HCT116 (cell line): Measurements from ENCODE around the gene CDC14A. TPM values are rescaled to one million over a fixed set of nuclear protein-coding genes. Genes with fewer than 3 reads are reported as not detected.

ENCODE experiments used
- ATAC-seq: fragments of 200-7000 bp; cut with Tn5 transposase; 2 replicates; pipeline ENCODE4 v1.9.1; 2020; ENCODE audit warnings: mild to moderate bottlenecking, moderate library complexity
- BruUV-seq: library from RNA; stranded (reverse); fragments of 400-500 nt; replicated peaks from 2 replicates; lab custom pipeline; 2021; lab: Mats Ljungman, UMichigan
- CTCF ChIA-PET: fragments of 300-600 bp; sonication (Branson Sonifier 250); formaldehyde crosslinking; loops from one replicate; lab custom pipeline; 2021; ENCODE audit warnings: antibody characterized with exemption; lab: Charles Lee
- POLR2A ChIA-PET: fragments of 300-600, 350-600 bp; sonication (Branson Sonifier 250); formaldehyde crosslinking; loops from one replicate; lab custom pipeline; 2021; ENCODE audit warnings: antibody characterized with exemption; lab: Charles Lee
- RAD21 ChIA-PET, 2 experiments: fragments of 300-600 bp; sonication (Branson Sonifier 250); formaldehyde crosslinking; loops; one replicate each; lab custom pipeline; 2023; ENCODE audit warnings: low total read pairs in 2 of 2; ENCODE audit not compliant: uncharacterized antibody in 2 of 2, unreplicated experiment in 2 of 2, low non-redundant PET in 1 of 2; lab: Charles Lee
- DNase-seq: peaks from one replicate; pipeline ENCODE4 v3.0.0-alpha.2; 2010; ENCODE audit warnings: low read depth, low spot score
- H2AFZ ChIP-seq: fragments of 200-600 bp; shearing (Covaris generic), sonication (generic); 2 replicates; pipeline ENCODE4 v1.6.1; 2017; ENCODE audit warnings: low read depth, mixed run types, mixed read lengths, antibody characterized with exemption, low read length; ENCODE audit not compliant: poor library complexity, severe bottlenecking
- H3K27ac ChIP-seq: 2 replicates; pipeline ENCODE4 v1.5.1; 2012; ENCODE audit warnings: low read depth, low read length
- H3K27me3 ChIP-seq: fragments of 200-600 bp; sonication (generic); 2 replicates; pipeline ENCODE4 v1.6.1; 2016; ENCODE audit warnings: mixed run types, low read length, mixed read lengths; ENCODE audit not compliant: insufficient read depth
- H3K36me3 ChIP-seq, 2 experiments: fragments of 200-500 bp in 1 of 2; fragments of 200-600 bp in 1 of 2; sonication (Bioruptor generic) in 1 of 2; sonication (generic) in 1 of 2; 2 replicates each; pipeline versions ENCODE4 v1.5.1 to v1.6.1; 2014 to 2016; ENCODE audit warnings: low read length in 2 of 2, inconsistent platforms in 1 of 2, mixed read lengths in 1 of 2, mixed run types in 1 of 2; ENCODE audit not compliant: insufficient read depth in 2 of 2, control insufficient read depth in 1 of 2
- H3K4me1 ChIP-seq, 2 experiments: fragments of 200-600 bp in 1 of 2; sonication (generic) in 1 of 2; 2 replicates each; pipeline versions ENCODE4 v1.5.1 to v1.6.1; 2012 to 2017; ENCODE audit warnings: low read length in 2 of 2, inconsistent platforms in 1 of 2, mild to moderate bottlenecking in 1 of 2, mixed read lengths in 1 of 2, mixed run types in 1 of 2, moderate library complexity in 1 of 2; ENCODE audit not compliant: insufficient read depth in 2 of 2, control insufficient read depth in 1 of 2
- H3K4me2 ChIP-seq: fragments of 200-600 bp; sonication (generic); 2 replicates; pipeline ENCODE4 v1.6.1; 2017; ENCODE audit warnings: mixed run types, low read length, mixed read lengths
- H3K4me3 ChIP-seq, 2 experiments: fragments of 200-600 bp in 1 of 2; sonication (generic) in 1 of 2; replicated peaks in 1 of 2; 2 replicates each; pipeline ENCODE4 v1.5.1; 2011 to 2016; ENCODE audit warnings: low read length in 2 of 2, control low read depth in 1 of 2, low read depth in 1 of 2, mild to moderate bottlenecking in 1 of 2, mixed read lengths in 1 of 2, mixed run types in 1 of 2
- H3K79me2 ChIP-seq: fragments of 200-600 bp; sonication (generic); 2 replicates; pipeline ENCODE4 v1.6.1; 2017; ENCODE audit warnings: mild to moderate bottlenecking, mixed run types, low read length, moderate library complexity, mixed read lengths; ENCODE audit not compliant: insufficient read depth
- H3K9ac ChIP-seq: fragments of 200-600 bp; sonication (generic); 2 replicates; pipeline ENCODE4 v1.6.1; 2016; ENCODE audit warnings: low read length, mixed read lengths
- H3K9me2 ChIP-seq: fragments of 200-600 bp; sonication (generic), shearing (Covaris generic); 2 replicates; pipeline ENCODE4 v1.6.1; 2017; ENCODE audit warnings: mixed run types, mild to moderate bottlenecking, moderate library complexity; ENCODE audit not compliant: insufficient read depth
- H3K9me3 ChIP-seq, 2 experiments: fragments of 200-500 bp in 1 of 2; fragments of 200-600 bp in 1 of 2; sonication (Bioruptor generic) in 1 of 2; sonication (generic) in 1 of 2; 2 replicates each; pipeline ENCODE4 v1.6.1; 2014 to 2017; ENCODE audit warnings: low read length in 2 of 2, mixed read lengths in 2 of 2, inconsistent platforms in 1 of 2, low read depth in 1 of 2, mild to moderate bottlenecking in 1 of 2, mixed run types in 1 of 2, moderate library complexity in 1 of 2; ENCODE audit not compliant: control insufficient read depth in 1 of 2, insufficient read depth in 1 of 2
- H4K20me1 ChIP-seq: fragments of 200-600 bp; sonication (generic), shearing (Covaris generic); 2 replicates; pipeline ENCODE4 v1.6.1; 2017; ENCODE audit warnings: mixed run types, mild to moderate bottlenecking, moderate library complexity; ENCODE audit not compliant: insufficient read depth
- ATF3 ChIP-seq: IDR thresholded peaks from 2 replicates; pipeline ENCODE4 v1.6.1; 2012
- CBX3 ChIP-seq: IDR thresholded peaks from 2 replicates; pipeline ENCODE4 v1.6.1; 2012; ENCODE audit warnings: low read depth
- CEBPB ChIP-seq: IDR thresholded peaks from 2 replicates; pipeline ENCODE4 v1.6.1; 2012; ENCODE audit warnings: low read depth
- EZH2 ChIP-seq: fragments of 200-600 bp; sonication (generic); IDR thresholded peaks from 2 replicates; pipeline ENCODE4 v1.6.1; 2017; ENCODE audit warnings: antibody characterized with exemption, mixed run types
- EZH2phosphoT487 ChIP-seq: fragments of 200-600 bp; IDR thresholded peaks from 2 replicates; pipeline ENCODE4 v1.6.1; 2018; ENCODE audit warnings: antibody characterized with exemption, borderline replicate concordance
- FOSL1 ChIP-seq: IDR thresholded peaks from 2 replicates; pipeline ENCODE4 v1.6.1; 2012; ENCODE audit warnings: low read depth
- JUND ChIP-seq: IDR thresholded peaks from 2 replicates; pipeline ENCODE4 v1.6.1; 2012
- POLR2A ChIP-seq: IDR thresholded peaks from 2 replicates; pipeline ENCODE4 v1.7.0; 2011; ENCODE audit warnings: borderline replicate concordance; ENCODE audit not compliant: insufficient read depth, insufficient read length; ENCODE audit errors: extremely low read depth
- POLR2AphosphoS5 ChIP-seq: IDR thresholded peaks from 2 replicates; pipeline ENCODE4 v1.6.1; 2011; ENCODE audit warnings: mild to moderate bottlenecking, low read depth, low read length, moderate library complexity
- SIN3A ChIP-seq: IDR thresholded peaks from 2 replicates; pipeline ENCODE4 v1.6.1; 2012; ENCODE audit warnings: low read depth
- SRF ChIP-seq: IDR thresholded peaks from 2 replicates; pipeline ENCODE4 v1.6.1; 2012; ENCODE audit warnings: low read depth
- YY1 ChIP-seq: IDR thresholded peaks from 2 replicates; pipeline ENCODE4 v1.6.1; 2011; ENCODE audit warnings: low read length, low read depth, moderate library complexity, mild to moderate bottlenecking; ENCODE audit not compliant: insufficient replicate concordance; ENCODE audit errors: extremely low read depth
- ZNF274 ChIP-seq: fragments of 200-500 bp; sonication (Bioruptor generic); IDR thresholded peaks from 2 replicates; pipeline ENCODE4 v1.6.1; 2014; ENCODE audit warnings: mild to moderate bottlenecking, low read depth, low read length, inconsistent platforms
- intact Hi-C: fragments of 100-400 bp; cut with micrococcal nuclease; formaldehyde crosslinking; loops from 2 replicates; pipeline ENCODE4 v1.10.0; 2022
- total RNA-seq: library from RNA; stranded (reverse); gene quantifications from one replicate; pipeline ENCODE4 v1.2.1, GENCODE V29; 2021; ENCODE audit not compliant: unreplicated experiment
- TF ChIP-seq, protein P1 (sequence below): IDR thresholded peaks from 2 replicates; pipeline ENCODE4 v1.6.1; 2011; ENCODE audit warnings: mild to moderate bottlenecking, low read length, moderate library complexity; ENCODE audit not compliant: insufficient replicate concordance; ENCODE audit errors: extremely low read depth

CDC14A gene
- total RNA-seq, 1 experiment from 2014 or later, result 5.1 TPM

DNA sequence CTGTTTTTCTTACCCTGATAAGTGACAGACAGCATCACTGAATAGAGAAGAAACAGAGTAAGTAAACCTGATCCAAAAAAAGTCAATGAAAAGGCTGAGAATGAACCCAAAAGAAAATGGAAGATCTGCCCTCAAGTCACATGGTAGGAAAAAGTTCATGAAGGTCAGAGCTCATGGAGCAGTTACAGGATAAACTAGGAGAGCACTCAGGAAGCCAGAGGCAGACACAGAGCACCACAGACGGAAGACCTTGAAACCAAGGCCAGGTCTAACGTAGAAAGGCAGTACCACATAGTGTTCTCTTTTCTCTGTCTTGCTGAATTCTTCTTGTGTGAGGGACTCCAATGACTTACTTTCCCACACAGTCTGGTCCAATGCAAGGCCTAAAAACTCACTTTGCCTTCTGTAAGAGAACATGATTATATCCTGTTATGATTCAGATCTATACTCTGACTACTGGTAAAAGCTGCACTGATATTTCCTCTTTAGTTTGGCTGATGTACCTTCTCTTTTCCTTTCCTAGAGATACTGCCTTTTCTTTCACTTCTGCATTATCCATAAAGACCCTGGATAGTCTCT lies 45.5 kb upstream of the CDC14A start:
- Histone ChIP-seq H3K27ac (no peak overlapping the region), H3K9me3 (no peaks in the 10 kb centered on the region), H3K79me2 (no peaks in the 10 kb centered on the region), H3K4me3 (no peak overlapping the region), H3K9ac (no peak overlapping the region), H3K4me1 (no peaks in the 10 kb centered on the region), H2AFZ (no peak overlapping the region), H3K27me3 (no peaks in the 10 kb centered on the region), H3K4me2 (no peak overlapping the region), H3K36me3 (no peaks in the 10 kb centered on the region), H4K20me1 (no peaks in the 10 kb centered on the region), H3K9me2 (no peaks in the 10 kb centered on the region; the same call in 1 of the 2 replicates)
- ChIA-PET RAD21 (no interaction called here), CTCF (no interaction called here), POLR2A (no interaction called here)
- DNase-seq, result no peak
- BruUV-seq, result no TSS peak
- intact Hi-C loops, result no loop called here
- no peak for ATAC-seq
- no peak for TF ChIP-seq SRF
- TF ChIP-seq, protein P1, sequence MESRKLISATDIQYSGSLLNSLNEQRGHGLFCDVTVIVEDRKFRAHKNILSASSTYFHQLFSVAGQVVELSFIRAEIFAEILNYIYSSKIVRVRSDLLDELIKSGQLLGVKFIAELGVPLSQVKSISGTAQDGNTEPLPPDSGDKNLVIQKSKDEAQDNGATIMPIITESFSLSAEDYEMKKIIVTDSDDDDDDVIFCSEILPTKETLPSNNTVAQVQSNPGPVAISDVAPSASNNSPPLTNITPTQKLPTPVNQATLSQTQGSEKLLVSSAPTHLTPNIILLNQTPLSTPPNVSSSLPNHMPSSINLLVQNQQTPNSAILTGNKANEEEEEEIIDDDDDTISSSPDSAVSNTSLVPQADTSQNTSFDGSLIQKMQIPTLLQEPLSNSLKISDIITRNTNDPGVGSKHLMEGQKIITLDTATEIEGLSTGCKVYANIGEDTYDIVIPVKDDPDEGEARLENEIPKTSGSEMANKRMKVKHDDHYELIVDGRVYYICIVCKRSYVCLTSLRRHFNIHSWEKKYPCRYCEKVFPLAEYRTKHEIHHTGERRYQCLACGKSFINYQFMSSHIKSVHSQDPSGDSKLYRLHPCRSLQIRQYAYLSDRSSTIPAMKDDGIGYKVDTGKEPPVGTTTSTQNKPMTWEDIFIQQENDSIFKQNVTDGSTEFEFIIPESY, result no peak
- TF ChIP-seq CEBPB, result no peak
- no peak for TF ChIP-seq JUND

- no peaks in the 10 kb centered on the region for H3K9me3 ChIP-seq
- peaks cover 0 to 6% of the 10 kb centered on the region in 2 experiments; a peak in 1 of 4 replicates for H3K4me1 ChIP-seq
- no peak overlapping the region for H3K4me2 ChIP-seq
- H3K27me3 ChIP-seq, result no peaks in the 10 kb centered on the region
- H3K79me2 ChIP-seq, result no peaks in the 10 kb centered on the region
- no peaks in the 10 kb centered on the region for H4K20me1 ChIP-seq
- no TSS peak for BruUV-seq
- ChIA-PET CTCF (no interaction called here), RAD21 (no interaction called here), POLR2A (no interaction called here)
- no peaks in the 10 kb centered on the region for H3K36me3 ChIP-seq
- intact Hi-C loops, result no loop called here
- DNase-seq (no peak), ATAC-seq (no peak)
- no peak overlapping the region for H2AFZ ChIP-seq
- H3K27ac ChIP-seq, result no peak overlapping the region
- no peaks in the 10 kb centered on the region; the same call in 1 of the 2 replicates for H3K9me2 ChIP-seq
- H3K4me3 ChIP-seq, result no peak overlapping the region
- no peak overlapping the region for H3K9ac ChIP-seq
- TF ChIP-seq POLR2A, result no peak
- no peak for TF ChIP-seq JUND
- TF ChIP-seq EZH2, result no peak
- no peak for TF ChIP-seq YY1
- no peak for TF ChIP-seq CBX3
- TF ChIP-seq, protein P1, result no peak
- TF ChIP-seq FOSL1, result no peak
- no peak for TF ChIP-seq ATF3
- TF ChIP-seq EZH2phosphoT487, result no peak
- TF ChIP-seq SIN3A, result no peak
- TF ChIP-seq POLR2AphosphoS5, result no peak
- TF ChIP-seq ZNF274, result no peak
Observed at GRCh38 chr1:100308777-100309176, 43.5 kb upstream of the CDC14A start.
